Small intestine (tissue), 7 donors: ENCODE measurements around the gene CDC14A. TPM values are rescaled to one million over a fixed set of nuclear protein-coding genes. Genes with fewer than 3 reads are reported as not detected.
A peak's percentile ranks its signal among the peaks of the same experiment; 100 is the strongest.

Experiments
- DNase-seq, 2 donors: peaks; one replicate each; pipeline versions ENCODE4 v3.0.0 to v3.0.0-alpha.2; 2013
- FAIRE-seq: peaks from 2 replicates; lab custom pipeline; 2012; peaks lifted over from hg19 to GRCh38; lab: Jason Lieb, UNC
- H3K27ac ChIP-seq, 3 donors: one replicate each; pipeline ENCODE4 v1.5.1; 2013; ENCODE audit warnings: low read length in 2 of 3, mild to moderate bottlenecking in 2 of 3, control low read depth in 1 of 3, inconsistent platforms in 1 of 3, low read depth in 1 of 3, moderate library complexity in 1 of 3
- H3K27me3 ChIP-seq, 3 donors: one replicate each; pipeline ENCODE4 v1.6.1; 2013; ENCODE audit warnings: low read length in 3 of 3, inconsistent platforms in 1 of 3; ENCODE audit not compliant: control insufficient read depth in 3 of 3, insufficient read depth in 3 of 3
- H3K36me3 ChIP-seq, 3 donors: one replicate each; pipeline ENCODE4 v1.6.1; 2013; ENCODE audit warnings: low read length in 3 of 3, inconsistent platforms in 1 of 3, low read depth in 1 of 3, mild to moderate bottlenecking in 1 of 3, moderate library complexity in 1 of 3; ENCODE audit not compliant: control insufficient read depth in 3 of 3, insufficient read depth in 2 of 3
- H3K4me1 ChIP-seq, 3 donors: one replicate each; pipeline ENCODE4 v1.6.1; 2013; ENCODE audit warnings: low read length in 2 of 3, inconsistent platforms in 1 of 3, low read depth in 1 of 3, mild to moderate bottlenecking in 1 of 3, moderate library complexity in 1 of 3; ENCODE audit not compliant: control insufficient read depth in 3 of 3, insufficient read depth in 2 of 3
- H3K4me3 ChIP-seq, 3 donors: one replicate each; pipeline ENCODE4 v1.5.1; 2013; ENCODE audit warnings: low read length in 3 of 3, control low read depth in 1 of 3, inconsistent platforms in 1 of 3, low read depth in 1 of 3, mild to moderate bottlenecking in 1 of 3, moderate library complexity in 1 of 3
- H3K9me3 ChIP-seq, 2 donors: one replicate each; pipeline ENCODE4 v1.6.1; 2013; ENCODE audit warnings: low read depth in 1 of 2, low read length in 1 of 2; ENCODE audit not compliant: control insufficient read depth in 2 of 2, insufficient read depth in 1 of 2
- WGBS, 3 donors: extraction: QIAGEN DNeasy Blood & Tissue Kit; methylation state at CpG; one replicate each; pipeline ENCODE4 v1.1.7; 2013; 5-methylcytosine and 5-hydroxymethylcytosine counted together
- polyA plus RNA-seq, 4 donors: library from polyadenylated mRNA; stranded (reverse) in 3 of 4; unstranded in 1 of 4; fragments of 200-250 nt in 3 of 4; fragments of 120-200 nt in 1 of 4; gene quantifications; one replicate each; pipeline versions ENCODE4 v1.2.1 to v1.2.3, GENCODE V29; 2013
- donor health status: healthy with polysubstance abuse.
- donor health status: control.
- donor health status: control.
- donor health status: Bipolar disorder and iron deficiency.
- donor health status: healthy.

The CDC14A gene
- polyA plus RNA-seq, 4 donors = 4.2 to 18.0 (median 12.6) TPM

- H3K27ac ChIP-seq = no peak overlapping the region
- peaks cover 0 to 5% (median 0%) of the 10 kb centered on the region in 3 donors for H3K36me3 ChIP-seq
- peaks cover 0 to 3% (median 0%) of the 10 kb centered on the region in 3 donors for H3K4me1 ChIP-seq
- WGBS, 3 donors = 89 to 94% (median 91%) methylated on average over 5 of the region's 5 CpGs
- H3K4me3 ChIP-seq = no peak overlapping the region
- H3K9me3 ChIP-seq = no peaks in the 10 kb centered on the region
- DNase-seq (no peak), FAIRE-seq (no peak)
- H3K27me3 ChIP-seq = no peaks in the 10 kb centered on the region
These were observed 170.8 kb downstream of the CDC14A start for GRCh38 chr1:100523038-100523652.

GRCh38 chr1:100524355-100524754 lies 172.0 kb downstream of the CDC14A start:
- no peak for FAIRE-seq
- WGBS, 3 donors = 70 to 91% (median 89%) methylated on average over 4 of the region's 4 CpGs
- no peaks in the 10 kb centered on the region for H3K27me3 ChIP-seq

DNA sequence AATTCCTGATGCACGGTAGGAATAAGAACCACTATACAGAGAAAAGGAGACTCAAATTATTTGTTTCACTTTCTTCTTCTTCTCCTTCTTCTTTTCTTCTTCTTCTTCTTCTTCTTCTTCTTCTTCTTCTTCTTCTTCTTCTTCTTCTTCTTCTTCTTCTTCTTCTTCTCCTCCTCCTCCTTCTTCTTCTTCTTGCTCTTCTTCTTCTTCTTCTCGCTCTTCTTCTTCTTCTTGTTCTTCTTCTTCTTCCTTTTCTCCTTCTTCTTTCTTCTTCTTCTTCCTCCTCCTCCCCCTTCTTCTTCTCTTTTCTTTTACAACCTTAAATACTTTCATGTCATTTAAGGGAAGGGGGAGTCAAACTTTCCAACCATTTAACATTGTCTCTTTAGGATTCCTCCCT lies 174.6 kb downstream of the CDC14A start:
- Histone ChIP-seq H3K4me1 (peaks cover 0 to 6% (median 0%) of the 10 kb centered on the region in 3 donors), H3K27ac (no peak overlapping the region), H3K4me3 (no peak overlapping the region), H3K27me3 (no peaks in the 10 kb centered on the region), H3K36me3 (no peaks in the 10 kb centered on the region), H3K9me3 (no peaks in the 10 kb centered on the region)
- WGBS, 3 donors = 87 to 95% (median 91%) methylated on average over 2 of the region's 2 CpGs
- DNase-seq (no peak), FAIRE-seq (no peak)

More at GRCh38 chr1:100524355-100524754, 172.0 kb downstream of the CDC14A start:
- Histone ChIP-seq H3K4me3 (no peak overlapping the region), H3K4me1 (peaks cover 0 to 3% (median 0%) of the 10 kb centered on the region in 3 donors), H3K27ac (no peak overlapping the region), H3K9me3 (no peaks in the 10 kb centered on the region), H3K36me3 (no peaks in the 10 kb centered on the region)
- DNase-seq = no peak

GRCh38 chr1:100528871-100529270 lies 176.6 kb downstream of the CDC14A start:
- no peak overlapping the region for H3K4me3 ChIP-seq
- 51 to 58% (median 51%) methylated on average over 2 of the region's 2 CpGs for WGBS, 3 donors
- DNase-seq = peak in 1 of 2 donors; percentile 16
- H3K36me3 ChIP-seq = no peaks in the 10 kb centered on the region
- H3K27me3 ChIP-seq = no peaks in the 10 kb centered on the region
- no peak overlapping the region for H3K27ac ChIP-seq
- no peaks in the 10 kb centered on the region for H3K9me3 ChIP-seq
- FAIRE-seq = no peak
- peaks cover 0 to 6% (median 0%) of the 10 kb centered on the region in 3 donors for H3K4me1 ChIP-seq

DNA sequence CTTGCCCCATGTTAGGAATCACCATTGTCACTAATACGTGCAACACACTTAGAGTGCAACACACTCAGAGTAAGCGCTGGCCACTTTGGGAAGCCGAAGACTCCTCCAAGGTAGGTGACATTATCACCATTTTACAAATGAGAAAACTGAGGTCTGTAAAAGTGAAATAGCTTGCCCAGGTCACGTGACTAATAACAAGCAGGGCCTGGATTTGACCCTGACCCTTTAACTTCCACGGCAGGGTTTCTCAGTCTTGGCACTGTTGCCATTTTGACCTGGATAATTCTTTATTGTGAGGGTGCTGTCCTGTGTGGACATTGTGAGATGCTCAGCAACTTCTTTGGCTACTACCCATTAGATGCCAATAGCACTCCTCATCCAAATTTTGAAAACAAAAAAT lies 177.8 kb downstream of the CDC14A start:
- Histone ChIP-seq H3K27ac (peak overlapping the region in 1 of 3 donors; percentile 42), H3K27me3 (peaks cover 0 to 3% (median 0%) of the 10 kb centered on the region in 3 donors), H3K4me3 (no peak overlapping the region), H3K9me3 (no peaks in the 10 kb centered on the region), H3K36me3 (no peaks in the 10 kb centered on the region), H3K4me1 (peaks cover 0 to 3% (median 0%) of the 10 kb centered on the region in 3 donors)
- no peak for DNase-seq
- WGBS, 3 donors = 79 to 87% (median 83%) methylated on average over 5 of the region's 5 CpGs
- no peak for FAIRE-seq

- no peaks in the 10 kb centered on the region for H3K9me3 ChIP-seq
- FAIRE-seq = no peak
- H3K27ac ChIP-seq = peak overlapping the region in 1 of 3 donors; percentile 75
- no peak overlapping the region for H3K4me3 ChIP-seq
- H3K27me3 ChIP-seq = peaks cover 0 to 7% (median 0%) of the 10 kb centered on the region in 3 donors
- H3K36me3 ChIP-seq = no peaks in the 10 kb centered on the region
- 48 to 84% (median 62%) methylated on average over 3 of the region's 3 CpGs for WGBS, 3 donors
- H3K4me1 ChIP-seq = peaks cover 0 to 6% (median 0%) of the 10 kb centered on the region in 3 donors
- DNase-seq = peak; percentile 11 to 20
These were observed 178.7 kb downstream of the CDC14A start for GRCh38 chr1:100530880-100531487.

DNA sequence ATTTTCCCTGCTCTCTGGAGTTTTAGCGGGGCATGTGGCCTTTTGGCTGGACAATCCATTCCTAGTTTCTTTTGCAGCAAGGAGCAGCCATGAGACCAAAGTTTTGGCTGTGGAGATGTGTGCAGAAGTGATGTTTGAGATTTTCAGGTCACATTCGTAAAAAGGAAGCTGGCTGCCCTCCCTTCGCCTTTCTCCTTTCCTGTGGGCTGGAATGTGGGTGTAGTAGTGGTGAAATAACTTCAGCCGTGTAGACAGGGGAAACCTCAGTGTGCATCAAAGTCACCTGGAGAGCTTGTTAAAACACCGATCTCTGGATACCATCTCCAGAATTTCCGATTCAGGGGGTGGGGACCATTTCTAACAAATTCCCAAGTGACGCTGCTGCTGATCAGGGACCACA lies 180.3 kb downstream of the CDC14A start:
- Histone ChIP-seq H3K27ac (no peak overlapping the region), H3K9me3 (no peaks in the 10 kb centered on the region), H3K36me3 (no peaks in the 10 kb centered on the region), H3K4me1 (peaks cover 0 to 6% (median 0%) of the 10 kb centered on the region in 3 donors), H3K27me3 (peaks cover 0 to 16% (median 0%) of the 10 kb centered on the region in 3 donors), H3K4me3 (no peak overlapping the region)
- FAIRE-seq (no peak), DNase-seq (no peak)
- WGBS, 3 donors = 59 to 71% (median 70%) methylated on average over 7 of the region's 7 CpGs

DNA sequence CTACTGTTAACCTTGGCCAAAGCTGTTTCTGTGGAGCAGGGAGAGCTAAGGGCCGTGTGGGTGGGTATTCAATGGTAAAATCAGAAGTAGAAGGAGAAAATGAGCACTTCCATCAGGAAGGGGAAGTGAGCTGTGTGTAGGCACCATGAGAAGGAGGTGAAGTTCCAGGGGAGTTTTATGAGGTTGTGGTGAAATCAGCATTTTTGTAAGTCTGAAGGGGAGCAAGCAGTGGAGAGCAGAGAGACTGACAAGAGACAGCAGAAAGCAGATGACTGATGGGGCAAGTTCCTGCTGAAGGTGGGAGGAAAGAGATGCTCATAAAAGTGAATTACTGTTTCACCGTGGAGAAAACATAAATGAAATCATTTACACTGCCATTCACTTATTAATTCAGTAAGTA lies 183.0 kb downstream of the CDC14A start:
- FAIRE-seq (no peak), DNase-seq (no peak)
- Histone ChIP-seq H3K4me3 (no peak overlapping the region), H3K36me3 (no peaks in the 10 kb centered on the region), H3K4me1 (peaks cover 0 to 7% (median 6%) of the 10 kb centered on the region in 3 donors), H3K9me3 (no peaks in the 10 kb centered on the region), H3K27me3 (peaks cover 6 to 36% (median 6%) of the 10 kb centered on the region in 3 donors), H3K27ac (no peak overlapping the region)
- WGBS, 3 donors = 38 to 62% (median 46%) methylated on average over 2 of the region's 2 CpGs
